Activated T-helper 17 cell treated with anti-CD3 and anti-CD28 coated beads, Interleukin-2, amount 50 U/mL, for 72 hours (primary cell): ENCODE measurements around the gene PLEKHG2. TPM values are rescaled to one million over a fixed set of nuclear protein-coding genes. Genes with fewer than 3 reads are reported as not detected.

ENCODE experiments used
- ATAC-seq: fragments of 150-1000 bp; cut with Tn5 transposase; replicated peaks from 2 replicates; pipeline ENCODE4 v1.10.0; 2021; ENCODE audit warnings: mild to moderate bottlenecking, moderate library complexity
- H3K27ac Mint-ChIP-seq: one replicate; pipeline ENCODE4 v1.8.0; 2022; ENCODE audit warnings: mixed read lengths
- H3K27me3 Mint-ChIP-seq: one replicate; pipeline ENCODE4 v1.8.0; 2022; ENCODE audit warnings: mixed read lengths
- H3K36me3 Mint-ChIP-seq: one replicate; pipeline ENCODE4 v1.8.0; 2022; ENCODE audit warnings: low read depth, mild to moderate bottlenecking, mixed read lengths
- H3K4me1 Mint-ChIP-seq: one replicate; pipeline ENCODE4 v1.8.0; 2022; ENCODE audit warnings: mixed read lengths
- H3K4me3 Mint-ChIP-seq: one replicate; pipeline ENCODE4 v1.8.0; 2022; ENCODE audit warnings: mild to moderate bottlenecking, mixed read lengths
- H3K9me3 Mint-ChIP-seq: one replicate; pipeline ENCODE4 v1.8.0; 2022; ENCODE audit warnings: mixed read lengths
- total RNA-seq, 2 donors: library from RNA; stranded (reverse); gene quantifications; one replicate each; pipeline ENCODE4 v1.2.3, GENCODE V29; 2022

The PLEKHG2 gene
- total RNA-seq, 2 donors from 2014 or later, result 51.2 to 69.4 TPM

- Mint-ChIP-seq H3K36me3 (peaks cover 73% of the 10 kb centered on the region), H3K4me1 (peaks cover 25% of the 10 kb centered on the region), H3K27ac (peak overlapping the region; percentile 100), H3K27me3 (no peaks in the 10 kb centered on the region), H3K9me3 (no peaks in the 10 kb centered on the region), H3K4me3 (peak overlapping the region; percentile 91)
- no peak for ATAC-seq
Measured at GRCh38 chr19:39407410-39407659, 5.1 kb upstream of the PLEKHG2 start.

- ATAC-seq, result no peak
- no peaks in the 10 kb centered on the region for H3K9me3 Mint-ChIP-seq
- H3K27ac Mint-ChIP-seq, result peak overlapping the region; percentile 100
- H3K4me1 Mint-ChIP-seq, result peaks cover 25% of the 10 kb centered on the region
- peaks cover 70% of the 10 kb centered on the region for H3K36me3 Mint-ChIP-seq
- no peaks in the 10 kb centered on the region for H3K27me3 Mint-ChIP-seq
- peak overlapping the region; percentile 91 for H3K4me3 Mint-ChIP-seq
Measured at GRCh38 chr19:39407660-39408391, 4.6 kb upstream of the PLEKHG2 start.

GRCh38 chr19:39408392-39409207 is 3.9 kb upstream of the PLEKHG2 start:
- peak overlapping the region; percentile 91 for H3K4me3 Mint-ChIP-seq
- peaks cover 68% of the 10 kb centered on the region for H3K36me3 Mint-ChIP-seq
- no peak for ATAC-seq
- no peaks in the 10 kb centered on the region for H3K9me3 Mint-ChIP-seq
- H3K27me3 Mint-ChIP-seq, result no peaks in the 10 kb centered on the region
- H3K27ac Mint-ChIP-seq, result peak overlapping the region; percentile 100
- H3K4me1 Mint-ChIP-seq, result peaks cover 25% of the 10 kb centered on the region

GRCh38 chr19:39409208-39410016 is 3.1 kb upstream of the PLEKHG2 start:
- Mint-ChIP-seq H3K27me3 (no peaks in the 10 kb centered on the region), H3K4me3 (peak overlapping the region; percentile 91), H3K36me3 (peaks cover 76% of the 10 kb centered on the region), H3K9me3 (no peaks in the 10 kb centered on the region), H3K27ac (peak overlapping the region; percentile 100), H3K4me1 (peaks cover 32% of the 10 kb centered on the region)
- ATAC-seq, result peak; percentile 19

- peak; percentile 36 for ATAC-seq
- Mint-ChIP-seq H3K27me3 (no peaks in the 10 kb centered on the region), H3K4me3 (peak overlapping the region; percentile 91), H3K9me3 (no peaks in the 10 kb centered on the region), H3K36me3 (peaks cover 82% of the 10 kb centered on the region), H3K4me1 (peaks cover 37% of the 10 kb centered on the region), H3K27ac (peak overlapping the region; percentile 100)
Measured at GRCh38 chr19:39410017-39410830, 2.2 kb upstream of the PLEKHG2 start.

- no peak for ATAC-seq
- Mint-ChIP-seq H3K4me1 (peaks cover 37% of the 10 kb centered on the region), H3K4me3 (peak overlapping the region; percentile 91), H3K36me3 (peaks cover 84% of the 10 kb centered on the region), H3K27me3 (no peaks in the 10 kb centered on the region), H3K27ac (peak overlapping the region; percentile 100), H3K9me3 (no peaks in the 10 kb centered on the region)
Measured at GRCh38 chr19:39410831-39411080, 1.7 kb upstream of the PLEKHG2 start.

- Mint-ChIP-seq H3K36me3 (peaks cover 80% of the 10 kb centered on the region), H3K27ac (peak overlapping the region; percentile 100)
Measured at GRCh38 chr19:39411081-39411831, 1.2 kb upstream of the PLEKHG2 start.

GRCh38 chr19:39411832-39412099 is 703 bp upstream of the PLEKHG2 start:
- Mint-ChIP-seq H3K27me3 (no peaks in the 10 kb centered on the region), H3K36me3 (peaks cover 75% of the 10 kb centered on the region), H3K9me3 (no peaks in the 10 kb centered on the region), H3K27ac (peak overlapping the region; percentile 100), H3K4me3 (peak overlapping the region; percentile 91), H3K4me1 (peaks cover 31% of the 10 kb centered on the region)
- peak; percentile 54 for ATAC-seq

More at GRCh38 chr19:39411081-39411831, 1.2 kb upstream of the PLEKHG2 start:
- no peak for ATAC-seq
- Mint-ChIP-seq H3K4me3 (peak overlapping the region; percentile 91), H3K9me3 (no peaks in the 10 kb centered on the region), H3K27me3 (no peaks in the 10 kb centered on the region), H3K4me1 (peaks cover 34% of the 10 kb centered on the region)

- Mint-ChIP-seq H3K27me3 (no peaks in the 10 kb centered on the region), H3K27ac (peak overlapping the region; percentile 100), H3K4me3 (peak overlapping the region; percentile 91), H3K9me3 (no peaks in the 10 kb centered on the region), H3K4me1 (peaks cover 31% of the 10 kb centered on the region), H3K36me3 (peaks cover 72% of the 10 kb centered on the region)
- no peak for ATAC-seq
Measured at GRCh38 chr19:39412867-39413271, 400 bp downstream of the PLEKHG2 start.

GRCh38 chr19:39413272-39413910 is 922 bp downstream of the PLEKHG2 start:
- Mint-ChIP-seq H3K9me3 (no peaks in the 10 kb centered on the region), H3K36me3 (peaks cover 72% of the 10 kb centered on the region), H3K27me3 (no peaks in the 10 kb centered on the region), H3K27ac (peak overlapping the region; percentile 100), H3K4me1 (peaks cover 31% of the 10 kb centered on the region), H3K4me3 (peak overlapping the region; percentile 91)
- ATAC-seq, result no peak

GRCh38 chr19:39413911-39414608 is 1.6 kb downstream of the PLEKHG2 start:
- peaks cover 31% of the 10 kb centered on the region for H3K4me1 Mint-ChIP-seq
- H3K36me3 Mint-ChIP-seq, result peaks cover 72% of the 10 kb centered on the region
- peak overlapping the region; percentile 96 for H3K27ac Mint-ChIP-seq
- peak overlapping the region; percentile 91 for H3K4me3 Mint-ChIP-seq
- no peak for ATAC-seq
- no peaks in the 10 kb centered on the region for H3K9me3 Mint-ChIP-seq
- H3K27me3 Mint-ChIP-seq, result no peaks in the 10 kb centered on the region

GRCh38 chr19:39415111-39416046 is 2.9 kb downstream of the PLEKHG2 start:
- Mint-ChIP-seq H3K4me3 (peak overlapping the region; percentile 30), H3K36me3 (peaks cover 68% of the 10 kb centered on the region), H3K9me3 (no peaks in the 10 kb centered on the region), H3K27me3 (no peaks in the 10 kb centered on the region), H3K27ac (no peak overlapping the region), H3K4me1 (peaks cover 31% of the 10 kb centered on the region)
- no peak for ATAC-seq
